ENCODE measurements around the gene PCCA. TPM values are rescaled to one million over a fixed set of nuclear protein-coding genes. Genes with fewer than 3 reads are reported as not detected.

Gene PCCA
- total and polyA plus RNA-seq, 2 of the 13 experiments (the other 11 are each of a cell fraction or from before 2014, with no cell fraction given) = 15.0 to 32.2 TPM

DNA sequence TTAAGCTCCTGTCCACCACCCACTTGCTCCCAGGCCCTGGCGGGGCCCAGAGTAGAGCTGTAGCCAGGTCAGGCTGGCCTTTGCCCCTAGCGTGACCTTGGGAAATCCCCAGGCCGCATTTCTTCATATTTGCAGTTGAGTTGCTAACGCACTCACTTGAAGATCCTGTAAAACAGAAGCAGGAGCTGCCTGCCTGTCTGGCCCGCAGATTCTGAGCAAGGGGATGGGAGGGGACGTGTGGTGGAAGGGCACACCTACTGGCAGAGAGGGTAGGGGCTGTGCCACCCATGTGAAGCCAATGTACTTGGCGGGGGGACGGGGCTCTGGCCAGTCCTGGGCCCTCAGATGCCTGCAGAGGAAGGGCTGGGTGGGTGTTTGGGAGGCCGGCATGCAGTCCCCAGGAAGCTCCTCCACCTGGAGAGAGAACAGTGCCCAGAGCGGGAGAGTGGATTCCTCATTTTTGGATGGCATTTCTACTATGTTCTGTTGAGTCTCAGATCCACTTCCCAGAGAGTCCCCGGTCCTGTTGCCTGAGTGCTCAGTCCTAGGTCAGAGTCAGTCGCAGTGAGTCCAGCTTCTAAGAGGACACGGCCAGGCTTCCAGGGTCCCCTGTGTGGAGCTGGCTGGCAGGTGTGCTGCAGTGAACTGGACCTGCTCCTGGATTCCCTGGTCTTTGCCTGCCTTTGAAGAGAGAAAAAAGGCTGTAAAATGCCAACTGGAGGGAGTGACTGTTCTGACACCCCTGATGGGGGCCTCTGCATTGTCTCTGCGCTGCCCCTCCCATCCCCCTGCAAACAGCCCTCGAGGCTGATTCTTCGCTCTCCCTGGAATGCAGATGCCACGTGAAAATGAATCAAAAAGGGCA lies 436.8 kb downstream of the PCCA start (continued):
- no peak for TF ChIP-seq ZBTB37 (CRISPR knock-in tag; IDR thresholded peaks at IDR 0.05)
- peak; percentile 44 for TF ChIP-seq ZMYM4 (CRISPR knock-in tag; IDR thresholded peaks at IDR 0.05)
- peak; percentile 29; the same call in 1 of the 2 replicates for TF ChIP-seq ZNF766 (CRISPR knock-in tag; IDR thresholded peaks at IDR 0.05; ENCODE audit: borderline replicate concordance)
- TF ChIP-seq HMGA1 (CRISPR knock-in tag; conservative IDR thresholded peaks at IDR 0.05) = no peak
- no peak for TF ChIP-seq HDAC6 (IDR thresholded peaks at IDR 0.05; ENCODE audit: low read depth, low read length)
- TF ChIP-seq KAT7 (CRISPR knock-in tag; IDR thresholded peaks at IDR 0.05; ENCODE audit: borderline replicate concordance) = no peak
- TF ChIP-seq, protein P1, sequence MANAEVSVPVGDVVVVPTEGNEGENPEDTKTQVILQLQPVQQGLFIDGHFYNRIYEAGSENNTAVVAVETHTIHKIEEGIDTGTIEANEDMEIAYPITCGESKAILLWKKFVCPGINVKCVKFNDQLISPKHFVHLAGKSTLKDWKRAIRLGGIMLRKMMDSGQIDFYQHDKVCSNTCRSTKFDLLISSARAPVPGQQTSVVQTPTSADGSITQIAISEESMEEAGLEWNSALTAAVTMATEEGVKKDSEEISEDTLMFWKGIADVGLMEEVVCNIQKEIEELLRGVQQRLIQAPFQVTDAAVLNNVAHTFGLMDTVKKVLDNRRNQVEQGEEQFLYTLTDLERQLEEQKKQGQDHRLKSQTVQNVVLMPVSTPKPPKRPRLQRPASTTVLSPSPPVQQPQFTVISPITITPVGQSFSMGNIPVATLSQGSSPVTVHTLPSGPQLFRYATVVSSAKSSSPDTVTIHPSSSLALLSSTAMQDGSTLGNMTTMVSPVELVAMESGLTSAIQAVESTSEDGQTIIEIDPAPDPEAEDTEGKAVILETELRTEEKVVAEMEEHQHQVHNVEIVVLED (CRISPR knock-in tag; IDR thresholded peaks at IDR 0.05; ENCODE audit: borderline replicate concordance) = no peak
- no peak for TF ChIP-seq RBM22 (optimal IDR thresholded peaks at IDR 0.05; ENCODE audit: low read length)
- TF ChIP-seq EHMT2 (IDR thresholded peaks at IDR 0.05; ENCODE audit: borderline replicate concordance, low read depth, low read length) = no peak
- TF ChIP-seq ZBTB34 (CRISPR knock-in tag; IDR thresholded peaks at IDR 0.05) = no peak
- no peak for TF ChIP-seq MYNN (CRISPR knock-in tag; IDR thresholded peaks at IDR 0.05; ENCODE audit: low read depth)
- TF ChIP-seq ATRX (CRISPR knock-in tag; IDR thresholded peaks at IDR 0.05; ENCODE audit: borderline replicate concordance) = no peak
- no peak for TF ChIP-seq ZFP36 (IDR thresholded peaks at IDR 0.05; ENCODE audit: borderline replicate concordance, low read depth, low read length, partially characterized antibody)
- TF ChIP-seq DMAP1 (CRISPR knock-in tag; IDR thresholded peaks at IDR 0.05) = no peak
- TF ChIP-seq HNF4G (IDR thresholded peaks at IDR 0.05; ENCODE audit: borderline replicate concordance, low read depth, low read length) = peak; percentile 76
- no peak for TF ChIP-seq HNF4G (CRISPR knock-in tag; IDR thresholded peaks at IDR 0.05; ENCODE audit: borderline replicate concordance, low read depth)
- TF ChIP-seq, protein P2, sequence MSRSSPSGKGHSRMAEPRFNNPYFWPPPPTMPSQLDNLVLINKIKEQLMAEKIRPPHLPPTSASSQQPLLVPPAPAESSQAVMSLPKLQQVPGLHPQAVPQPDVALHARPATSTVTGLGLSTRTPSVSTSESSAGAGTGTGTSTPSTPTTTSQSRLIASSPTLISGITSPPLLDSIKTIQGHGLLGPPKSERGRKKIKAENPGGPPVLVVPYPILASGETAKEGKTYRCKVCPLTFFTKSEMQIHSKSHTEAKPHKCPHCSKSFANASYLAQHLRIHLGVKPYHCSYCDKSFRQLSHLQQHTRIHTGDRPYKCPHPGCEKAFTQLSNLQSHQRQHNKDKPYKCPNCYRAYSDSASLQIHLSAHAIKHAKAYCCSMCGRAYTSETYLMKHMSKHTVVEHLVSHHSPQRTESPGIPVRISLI (CRISPR knock-in tag; IDR thresholded peaks at IDR 0.05; ENCODE audit: borderline replicate concordance) = no peak
- TF ChIP-seq ZNF44 (CRISPR knock-in tag; IDR thresholded peaks at IDR 0.05) = no peak
- TF ChIP-seq ZNF83 (CRISPR knock-in tag; IDR thresholded peaks at IDR 0.05; ENCODE audit: borderline replicate concordance) = no peak
- TF ChIP-seq, protein P3, sequence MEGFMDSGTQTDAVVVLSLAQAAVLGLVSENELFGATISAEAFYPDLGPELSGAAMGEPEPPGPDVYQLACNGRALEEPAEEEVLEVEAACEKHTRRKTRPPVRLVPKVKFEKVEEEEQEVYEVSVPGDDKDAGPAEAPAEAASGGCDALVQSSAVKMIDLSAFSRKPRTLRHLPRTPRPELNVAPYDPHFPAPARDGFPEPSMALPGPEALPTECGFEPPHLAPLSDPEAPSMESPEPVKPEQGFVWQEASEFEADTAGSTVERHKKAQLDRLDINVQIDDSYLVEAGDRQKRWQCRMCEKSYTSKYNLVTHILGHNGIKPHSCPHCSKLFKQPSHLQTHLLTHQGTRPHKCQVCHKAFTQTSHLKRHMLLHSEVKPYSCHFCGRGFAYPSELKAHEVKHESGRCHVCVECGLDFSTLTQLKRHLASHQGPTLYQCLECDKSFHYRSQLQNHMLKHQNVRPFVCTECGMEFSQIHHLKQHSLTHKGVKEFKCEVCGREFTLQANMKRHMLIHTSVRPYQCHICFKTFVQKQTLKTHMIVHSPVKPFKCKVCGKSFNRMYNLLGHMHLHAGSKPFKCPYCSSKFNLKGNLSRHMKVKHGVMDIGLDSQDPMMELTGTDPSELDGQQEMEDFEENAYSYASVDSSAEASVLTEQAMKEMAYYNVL (CRISPR knock-in tag; IDR thresholded peaks at IDR 0.05; ENCODE audit: borderline replicate concordance) = no peak
- TF ChIP-seq ETV5 (CRISPR knock-in tag; IDR thresholded peaks at IDR 0.05; ENCODE audit: borderline replicate concordance) = no peak
